Middle frontal gyrus (tissue), 1 donor: ENCODE results near the gene SLCO2A1.

Experiments
- DNase-seq: peaks from one replicate; pipeline ENCODE4 v3.0.0-alpha.2; 2015; ENCODE audit warnings: low spot score; ENCODE audit errors: extremely low spot score

SLCO2A1 gene

GRCh38 chr3:134034005-134034785 is 4.5 kb upstream of the SLCO2A1 start:
- DNase-seq: no peak

GRCh38 chr3:134033315-134033996 is 3.7 kb upstream of the SLCO2A1 start:
- no peak for DNase-seq

- no peak for DNase-seq
Measured at GRCh38 chr3:134031348-134031915, 1.7 kb upstream of the SLCO2A1 start.

- DNase-seq: no peak
Measured at GRCh38 chr3:134030379-134031347, 938 bp upstream of the SLCO2A1 start.

GRCh38 chr3:134029256-134029733 is 430 bp downstream of the SLCO2A1 start:
- DNase-seq: no peak

GRCh38 chr3:134028486-134029255 is 1.1 kb downstream of the SLCO2A1 start:
- DNase-seq: no peak

- no peak for DNase-seq
Measured at GRCh38 chr3:134027631-134028030, 2.1 kb downstream of the SLCO2A1 start.

- no peak for DNase-seq
Measured at GRCh38 chr3:134020135-134020680, 9.5 kb downstream of the SLCO2A1 start.

- DNase-seq: no peak
Measured at GRCh38 chr3:134018850-134019249, 10.9 kb downstream of the SLCO2A1 start.

GRCh38 chr3:134018406-134018805 is 11.3 kb downstream of the SLCO2A1 start:
- no peak for DNase-seq

GRCh38 chr3:134017490-134017889 is 12.2 kb downstream of the SLCO2A1 start:
- no peak for DNase-seq

GRCh38 chr3:134014270-134014669 is 15.5 kb downstream of the SLCO2A1 start:
- no peak for DNase-seq

GRCh38 chr3:134013280-134013679 is 16.4 kb downstream of the SLCO2A1 start:
- no peak for DNase-seq

GRCh38 chr3:134009345-134010000 is 20.3 kb downstream of the SLCO2A1 start:
- DNase-seq: no peak

GRCh38 chr3:134008630-134009156 is 21.0 kb downstream of the SLCO2A1 start:
- no peak for DNase-seq

GRCh38 chr3:134007819-134008218 is 21.9 kb downstream of the SLCO2A1 start:
- no peak for DNase-seq

GRCh38 chr3:134004841-134005240 is 24.9 kb downstream of the SLCO2A1 start:
- no peak for DNase-seq

GRCh38 chr3:134003066-134003465 is 26.7 kb downstream of the SLCO2A1 start:
- no peak for DNase-seq

- DNase-seq: no peak
Measured at GRCh38 chr3:134002306-134002705, 27.4 kb downstream of the SLCO2A1 start.
